SU-DHL-6 (cell line): ENCODE measurements around the gene AP3B2.

Experiments used
- H2AFZ ChIP-seq: fragments of 200-600 bp; sonication (generic); 2 replicates; pipeline ENCODE4 v1.6.1; 2014; ENCODE audit warnings: low read depth, mild to moderate bottlenecking, moderate library complexity, mixed read lengths, antibody characterized with exemption, low read length; ENCODE audit not compliant: severe bottlenecking
- H3F3A ChIP-seq: fragments of 200-600 bp; shearing (Covaris generic); 2 replicates; pipeline ENCODE4 v1.6.0; 2016; ENCODE audit warnings: antibody characterized with exemption, mild to moderate bottlenecking; ENCODE audit not compliant: insufficient read depth
- H3K27ac ChIP-seq: fragments of 200-600 bp; sonication (generic); 2 replicates; pipeline ENCODE4 v1.5.1; 2016; ENCODE audit warnings: low read depth, mild to moderate bottlenecking, low read length, moderate library complexity, mixed read lengths
- H3K27me3 ChIP-seq: fragments of 200-600 bp; sonication (generic), shearing (Covaris generic); 2 replicates; pipeline ENCODE4 v1.6.0; 2014; ENCODE audit warnings: mild to moderate bottlenecking, low read length
- H3K36me3 ChIP-seq: fragments of 200-600 bp; sonication (generic); 2 replicates; pipeline ENCODE4 v1.6.1; 2014; ENCODE audit warnings: mild to moderate bottlenecking, low read length, mixed read lengths
- H3K4me2 ChIP-seq: fragments of 300-600, 200-600 bp; shearing (Covaris generic), sonication (generic); 2 replicates; pipeline ENCODE4 v1.6.0; 2014; ENCODE audit warnings: low read length, low read depth, mild to moderate bottlenecking; ENCODE audit not compliant: poor library complexity, severe bottlenecking
- H3K4me3 ChIP-seq: fragments of 200-600 bp; sonication (generic); 2 replicates; pipeline ENCODE4 v1.5.1; 2014; ENCODE audit warnings: antibody characterized with exemption, low read length, mild to moderate bottlenecking, mixed read lengths; ENCODE audit not compliant: insufficient read depth, poor library complexity, severe bottlenecking
- H3K79me2 ChIP-seq: fragments of 200-600 bp; sonication (generic); 2 replicates; pipeline ENCODE4 v1.6.1; 2014; ENCODE audit warnings: mild to moderate bottlenecking, low read length, moderate library complexity; ENCODE audit not compliant: insufficient read depth
- H3K9ac ChIP-seq: fragments of 200-600 bp; sonication (generic); 2 replicates; pipeline ENCODE4 v1.7.0; 2014; ENCODE audit warnings: mild to moderate bottlenecking, low read length
- H3K9me2 ChIP-seq: fragments of 200-600 bp; sonication (generic); replicated peaks from 2 replicates; pipeline ENCODE4 v1.6.1; 2014; ENCODE audit warnings: low read length; ENCODE audit not compliant: insufficient read depth
- H3K9me3 ChIP-seq: fragments of 200-600 bp; sonication (generic); 2 replicates; pipeline ENCODE4 v1.6.1; 2014; ENCODE audit warnings: low read length, mixed read lengths; ENCODE audit not compliant: insufficient read depth
- H4K20me1 ChIP-seq: fragments of 200-600 bp; sonication (generic); 2 replicates; pipeline ENCODE4 v1.6.1; 2014; ENCODE audit warnings: low read depth, mild to moderate bottlenecking, antibody characterized with exemption, low read length, moderate library complexity, mixed read lengths
- CTCF ChIP-seq: fragments of 200-600 bp; sonication (generic); IDR thresholded peaks from one replicate; pipeline ENCODE4 v1.5.1; 2017; ENCODE audit warnings: antibody characterized with exemption, mild to moderate bottlenecking, low read length, moderate library complexity; ENCODE audit not compliant: insufficient read depth, poor library complexity, severe bottlenecking
- EZH2phosphoT487 ChIP-seq: fragments of 200-600 bp; sonication (generic), shearing (Covaris generic); conservative IDR thresholded peaks from 2 replicates; pipeline ENCODE4 v1.6.1; 2018; ENCODE audit warnings: mild to moderate bottlenecking, antibody characterized with exemption, low read length, moderate library complexity, mixed read lengths

AP3B2 gene

GRCh38 chr15:82737975-82738374, 28.3 kb upstream of the AP3B2 start:
- Histone ChIP-seq H3K9me2 (no peaks in the 10 kb centered on the region), H2AFZ (no peak overlapping the region), H3K79me2 (0 out of 2 replicates have a peak, but pooled peaks cover 4% of the 10 kb centered on the region), H3K36me3 (no peaks in the 10 kb centered on the region), H3K27me3 (no peaks in the 10 kb centered on the region), H3K27ac (no peak overlapping the region), H3F3A (no peaks in the 10 kb centered on the region; the same call in 1 of the 2 replicates), H3K4me3 (no peak overlapping the region), H3K9me3 (no peaks in the 10 kb centered on the region), H4K20me1 (no peaks in the 10 kb centered on the region), H3K4me2 (no peak overlapping the region), H3K9ac (no peak overlapping the region)
- TF ChIP-seq CTCF (no peak), EZH2phosphoT487 (no peak)

- Histone ChIP-seq H3K9ac (no peak overlapping the region), H3K27ac (no peak overlapping the region), H3K4me2 (no peak overlapping the region), H3K4me3 (no peak overlapping the region), H2AFZ (no peak overlapping the region), H3F3A (no peaks in the 10 kb centered on the region; the same call in 1 of the 2 replicates), H3K9me2 (no peaks in the 10 kb centered on the region), H3K36me3 (0 out of 2 replicates have a peak, but pooled peaks cover 3% of the 10 kb centered on the region), H4K20me1 (no peaks in the 10 kb centered on the region), H3K79me2 (no peaks in the 10 kb centered on the region), H3K27me3 (no peaks in the 10 kb centered on the region), H3K9me3 (no peaks in the 10 kb centered on the region)
- TF ChIP-seq CTCF = no peak
- no peak for TF ChIP-seq EZH2phosphoT487
These were observed 21.9 kb upstream of the AP3B2 start for GRCh38 chr15:82731527-82731926.

- H2AFZ ChIP-seq = no peak overlapping the region
- 0 out of 2 replicates have a peak, but pooled peaks cover 3% of the 10 kb centered on the region for H3K36me3 ChIP-seq
- H3K79me2 ChIP-seq = no peaks in the 10 kb centered on the region
- H3K27ac ChIP-seq = no peak overlapping the region
- H3F3A ChIP-seq = no peaks in the 10 kb centered on the region; the same call in 1 of the 2 replicates
- H3K4me3 ChIP-seq = no peak overlapping the region
- H3K4me2 ChIP-seq = no peak overlapping the region
- H3K9me3 ChIP-seq = no peaks in the 10 kb centered on the region
- H3K9me2 ChIP-seq = no peaks in the 10 kb centered on the region
- no peak overlapping the region for H3K9ac ChIP-seq
- TF ChIP-seq CTCF (no peak), EZH2phosphoT487 (no peak)
- no peaks in the 10 kb centered on the region for H3K27me3 ChIP-seq
- no peaks in the 10 kb centered on the region for H4K20me1 ChIP-seq
These were observed 20.4 kb upstream of the AP3B2 start for GRCh38 chr15:82730022-82730530.
